ENCODE results near the gene PRSS1.

DNA sequence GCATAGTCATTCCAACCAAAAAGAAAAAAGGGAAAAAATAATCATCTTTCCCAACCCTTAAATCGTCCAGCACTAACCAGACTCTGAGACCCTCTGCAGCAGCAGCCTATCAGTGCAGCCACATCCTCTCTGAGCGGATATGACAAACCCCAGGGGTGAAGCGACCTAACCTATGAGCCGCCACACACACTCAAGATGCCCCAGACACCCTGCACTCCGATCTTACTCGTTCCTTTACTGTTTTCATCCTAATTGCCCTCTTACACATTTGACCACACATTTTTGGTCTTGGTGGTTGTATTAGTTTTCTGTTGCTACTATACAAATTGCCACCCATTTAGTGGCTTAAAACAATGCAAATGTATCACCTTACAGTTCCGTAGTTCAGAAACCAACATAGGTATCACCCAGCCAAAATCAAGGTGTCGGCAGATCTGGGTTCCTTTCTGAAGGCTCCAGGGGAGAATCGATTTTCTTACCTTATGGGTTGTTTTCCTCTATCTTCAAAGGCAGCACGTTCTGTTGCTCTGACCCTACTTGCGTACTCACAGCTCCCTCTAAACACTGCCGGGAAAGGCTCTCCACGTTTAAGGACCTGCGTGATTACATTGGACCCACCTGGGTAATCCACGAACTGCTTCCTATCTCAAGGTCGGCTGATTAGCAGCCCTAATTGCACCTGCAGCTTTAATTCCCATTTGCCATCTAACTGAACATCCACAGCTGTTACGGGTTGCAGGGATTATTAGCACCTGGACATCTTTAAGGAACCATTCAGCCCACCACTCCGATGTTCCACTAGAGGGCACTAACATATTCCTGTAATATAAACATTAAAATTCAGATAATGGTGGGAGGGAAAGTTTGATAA lies 37.3 kb upstream of the PRSS1 start:
- TF ChIP-seq CTCF (IDR thresholded peaks at IDR 0.05) (peak in 5 of 6 experiments; percentile 28 to 60 (median 38)), POLR2A (IDR thresholded peaks at IDR 0.05) (no peak)

Data from Peyer's patch (tissue), 4 donors.